Hypothalamus (tissue), 51 donors: Measurements from ENCODE around the gene KLK4.

Experiments
- DNase-seq, 51 donors: peaks; one replicate each; lab custom pipeline; 2025; lab: John Stamatoyannopoulos, UW

The KLK4 gene

GRCh38 chr19:50889638-50890037 lies 21.6 kb downstream of the KLK4 start:
- no peak for DNase-seq

GRCh38 chr19:50882188-50882587 lies 29.0 kb downstream of the KLK4 start:
- DNase-seq, result no peak

- no peak for DNase-seq
Observed at GRCh38 chr19:50880241-50880640, 31.0 kb downstream of the KLK4 start.

GRCh38 chr19:50878851-50879250 lies 32.3 kb downstream of the KLK4 start:
- DNase-seq, result no peak

- no peak for DNase-seq
Observed at GRCh38 chr19:50877338-50877737, 33.9 kb downstream of the KLK4 start.

GRCh38 chr19:50876456-50876855 lies 34.7 kb downstream of the KLK4 start:
- no peak for DNase-seq

- DNase-seq, result no peak
Observed at GRCh38 chr19:50875795-50876422, 35.3 kb downstream of the KLK4 start.

- no peak for DNase-seq
Observed at GRCh38 chr19:50874211-50874610, 37.0 kb downstream of the KLK4 start.

GRCh38 chr19:50873056-50873455 lies 38.1 kb downstream of the KLK4 start, which contains the start of gene KLK2:
KLK2 (plus strand) TSS chr19:50873439; CDS start chr19:50873474, 35 bp downstream.
- no peak for DNase-seq

GRCh38 chr19:50870417-50871089 lies 40.6 kb downstream of the KLK4 start:
- DNase-seq, result no peak

GRCh38 chr19:50869479-50869878 lies 41.7 kb downstream of the KLK4 start:
- DNase-seq, result no peak

GRCh38 chr19:50861496-50862286 lies 49.5 kb downstream of the KLK4 start:
- DNase-seq, result no peak

- DNase-seq, result no peak
Observed at GRCh38 chr19:50861010-50861409, 50.2 kb downstream of the KLK4 start.

GRCh38 chr19:50859849-50860248 lies 51.3 kb downstream of the KLK4 start:
- DNase-seq, result no peak

GRCh38 chr19:50858886-50859285 lies 52.3 kb downstream of the KLK4 start:
- DNase-seq, result no peak

GRCh38 chr19:50857366-50857765 lies 53.8 kb downstream of the KLK4 start:
- no peak for DNase-seq
